ENCODE data around the gene RFNG. TPM values are rescaled to one million over a fixed set of nuclear protein-coding genes. Genes with fewer than 3 reads are reported as not detected.

Gene RFNG
- total and polyA plus RNA-seq, 2 of the 13 experiments (the other 11 are each of a cell fraction or from before 2014, with no cell fraction given): 61.4 to 64.0 TPM

- TF ChIP-seq PCBP1 (IDR thresholded peaks at IDR 0.05; ENCODE audit: borderline replicate concordance, low read depth, low read length) (no peak), ZNF816 (CRISPR knock-in tag; IDR thresholded peaks at IDR 0.05; ENCODE audit: borderline replicate concordance) (no peak), GPBP1L1 (CRISPR knock-in tag; IDR thresholded peaks at IDR 0.05) (no peak), FLYWCH1 (CRISPR knock-in tag; IDR thresholded peaks at IDR 0.05) (no peak), ZNF644 (CRISPR knock-in tag; IDR thresholded peaks at IDR 0.05; ENCODE audit: low read depth) (no peak), ZNF879 (CRISPR knock-in tag; IDR thresholded peaks at IDR 0.05) (peak; percentile 88; the same call in 1 of the 2 replicates), NFE2L1 (CRISPR knock-in tag; IDR thresholded peaks at IDR 0.05; ENCODE audit: borderline replicate concordance) (0 out of 2 replicates have a peak, but pooled peaks have one; percentile 9), DPF2 (CRISPR knock-in tag; IDR thresholded peaks at IDR 0.05; ENCODE audit: borderline replicate concordance, low read depth) (no peak), ZNF781 (CRISPR knock-in tag; IDR thresholded peaks at IDR 0.05; ENCODE audit: borderline replicate concordance, not compliant biosample characterization) (no peak), RAD51 (IDR thresholded peaks at IDR 0.05; ENCODE audit: borderline replicate concordance) (no peak), ZSCAN31 (CRISPR knock-in tag; IDR thresholded peaks at IDR 0.05; ENCODE audit: low read depth) (peak; percentile 74; the same call in 1 of the 2 replicates), JUN (CRISPR knock-in tag; IDR thresholded peaks at IDR 0.05) (no peak), PHF5A (CRISPR knock-in tag; IDR thresholded peaks at IDR 0.05; ENCODE audit: low read depth, unreplicated experiment) (peak; percentile 16), ZNF75D (CRISPR knock-in tag; IDR thresholded peaks at IDR 0.05; ENCODE audit: borderline replicate concordance) (no peak), KDM1A (CRISPR knock-in tag; IDR thresholded peaks at IDR 0.05) (no peak), CC2D1A (CRISPR knock-in tag; IDR thresholded peaks at IDR 0.05) (0 out of 2 replicates have a peak, but pooled peaks have one; percentile 9), REL (CRISPR knock-in tag; conservative IDR thresholded peaks at IDR 0.05) (no peak), SRSF9 (IDR thresholded peaks at IDR 0.05; ENCODE audit: borderline replicate concordance, insufficient read depth, low read depth, low read length, poor library complexity, severe bottlenecking) (no peak), ZNF747 (CRISPR knock-in tag; IDR thresholded peaks at IDR 0.05; ENCODE audit: borderline replicate concordance) (no peak), ZNF597 (CRISPR knock-in tag; IDR thresholded peaks at IDR 0.05) (no peak), GTF3A (CRISPR knock-in tag; conservative IDR thresholded peaks at IDR 0.05) (0 out of 2 replicates have a peak, but pooled peaks have one; percentile 67), FOXA3 (CRISPR knock-in tag; IDR thresholded peaks at IDR 0.05) (no peak), ZSCAN30 (CRISPR knock-in tag; IDR thresholded peaks at IDR 0.05) (no peak)
- TF ChIP-seq, protein P1, sequence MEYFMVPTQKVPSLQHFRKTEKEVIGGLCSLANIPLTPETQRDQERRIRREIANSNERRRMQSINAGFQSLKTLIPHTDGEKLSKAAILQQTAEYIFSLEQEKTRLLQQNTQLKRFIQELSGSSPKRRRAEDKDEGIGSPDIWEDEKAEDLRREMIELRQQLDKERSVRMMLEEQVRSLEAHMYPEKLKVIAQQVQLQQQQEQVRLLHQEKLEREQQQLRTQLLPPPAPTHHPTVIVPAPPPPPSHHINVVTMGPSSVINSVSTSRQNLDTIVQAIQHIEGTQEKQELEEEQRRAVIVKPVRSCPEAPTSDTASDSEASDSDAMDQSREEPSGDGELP (IDR thresholded peaks at IDR 0.05; ENCODE audit: borderline replicate concordance, low read depth): no peak
- TF ChIP-seq, protein P2, sequence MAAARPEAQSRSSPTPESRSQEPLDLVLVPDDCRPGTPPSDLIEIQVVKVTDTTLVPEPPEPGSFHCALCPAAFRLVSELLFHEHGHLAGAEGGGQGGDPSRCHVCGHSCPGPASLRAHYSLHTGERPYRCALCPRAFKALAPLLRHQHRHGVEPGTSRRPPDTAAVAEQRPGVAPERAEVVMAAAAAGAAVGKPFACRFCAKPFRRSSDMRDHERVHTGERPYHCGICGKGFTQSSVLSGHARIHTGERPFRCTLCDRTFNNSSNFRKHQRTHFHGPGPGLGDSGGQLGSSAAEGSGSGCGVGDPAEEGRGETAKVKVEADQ (CRISPR knock-in tag; IDR thresholded peaks at IDR 0.05; ENCODE audit: borderline replicate concordance): no peak
Measured at GRCh38 chr17:82064433-82065192, 13.0 kb upstream of the RFNG start (continued).
